ENCODE data around the gene KLK10.
"Not testable (repeated sequence)": the region's sequence is repeated elsewhere in the genome, so short reads cannot be mapped to it uniquely, and the experiment has no call there.

KLK10 gene

DNA sequence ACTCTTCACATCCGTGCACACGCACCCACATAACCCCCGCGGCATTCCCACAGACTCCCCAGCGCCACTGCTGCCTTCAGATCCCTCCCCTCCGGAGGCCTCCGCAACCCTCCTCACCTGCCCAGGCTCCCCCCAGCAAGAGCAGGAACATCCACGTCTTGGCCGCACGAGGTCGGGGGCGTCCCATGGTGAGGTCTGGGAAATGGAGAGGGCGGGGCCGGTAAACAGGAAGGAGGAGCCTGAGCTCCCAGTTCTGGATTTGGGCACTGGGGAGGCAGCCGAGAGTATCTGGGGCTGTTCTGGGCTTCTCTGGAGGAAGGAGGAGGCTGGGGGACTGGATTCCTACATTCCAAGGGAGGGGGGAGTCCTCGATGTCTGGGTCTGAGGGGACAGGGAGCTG is 18.5 kb downstream of the KLK10 start:
- DNase-seq = no peak
- Mint-ChIP-seq H3K4me1 (ENCODE audit: low read depth) (peaks cover 4% of the 10 kb centered on the region), H3K4me3 (no peak overlapping the region), H3K9me3 (no peaks in the 10 kb centered on the region), H3K27me3 (peaks cover 62% of the 10 kb centered on the region), H3K27ac (no peak overlapping the region), H3K36me3 (ENCODE audit: low read depth) (no peaks in the 10 kb centered on the region)

DNA sequence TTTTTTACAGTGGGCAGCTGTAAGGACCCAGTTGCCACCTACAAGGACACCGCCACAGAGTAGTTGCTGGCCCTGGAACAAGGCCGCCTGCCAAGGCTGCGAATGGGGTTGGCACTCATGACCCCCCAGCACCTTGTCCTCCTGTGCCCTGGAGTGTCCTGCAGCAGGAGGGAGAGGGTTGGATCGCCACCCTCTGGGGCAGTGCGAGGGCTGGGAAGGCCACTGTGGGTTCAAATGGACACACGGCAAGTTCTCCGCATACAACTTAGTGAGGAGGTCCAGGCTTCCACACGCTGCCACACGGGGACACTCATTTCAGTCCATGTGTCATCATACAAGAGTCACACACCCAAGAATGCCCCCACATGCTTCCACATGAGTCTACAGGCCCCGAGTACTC is 19.1 kb downstream of the KLK10 start:
- Mint-ChIP-seq H3K4me3 (no peak overlapping the region), H3K27me3 (peaks cover 62% of the 10 kb centered on the region), H3K36me3 (ENCODE audit: low read depth) (no peaks in the 10 kb centered on the region), H3K4me1 (ENCODE audit: low read depth) (peaks cover 4% of the 10 kb centered on the region), H3K27ac (no peak overlapping the region), H3K9me3 (no peaks in the 10 kb centered on the region)
- DNase-seq = no peak

DNA sequence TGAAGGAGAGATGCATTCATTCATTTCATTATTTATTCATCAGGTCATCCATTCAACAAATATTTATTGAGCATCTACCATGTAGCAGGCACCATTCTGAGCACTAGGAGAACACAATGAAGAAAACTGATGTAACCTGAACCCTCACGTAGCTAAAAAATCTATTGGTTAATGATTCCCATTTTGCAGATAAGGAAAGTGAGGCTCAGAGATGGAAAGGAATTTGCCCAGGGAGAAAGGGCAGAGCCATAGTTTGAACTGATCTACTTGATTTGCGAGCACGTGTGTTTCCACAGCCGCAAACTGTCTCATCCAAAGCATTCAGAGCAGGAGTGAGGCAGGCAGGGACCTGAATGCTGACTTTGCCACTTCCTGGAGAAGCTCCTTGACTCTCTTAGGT is 20.8 kb downstream of the KLK10 start:
- Mint-ChIP-seq H3K27ac (no peak overlapping the region), H3K36me3 (ENCODE audit: low read depth) (no peaks in the 10 kb centered on the region), H3K9me3 (peaks cover 5% of the 10 kb centered on the region), H3K4me1 (ENCODE audit: low read depth) (peaks cover 4% of the 10 kb centered on the region), H3K4me3 (no peak overlapping the region), H3K27me3 (peaks cover 63% of the 10 kb centered on the region)
- DNase-seq = no peak

DNA sequence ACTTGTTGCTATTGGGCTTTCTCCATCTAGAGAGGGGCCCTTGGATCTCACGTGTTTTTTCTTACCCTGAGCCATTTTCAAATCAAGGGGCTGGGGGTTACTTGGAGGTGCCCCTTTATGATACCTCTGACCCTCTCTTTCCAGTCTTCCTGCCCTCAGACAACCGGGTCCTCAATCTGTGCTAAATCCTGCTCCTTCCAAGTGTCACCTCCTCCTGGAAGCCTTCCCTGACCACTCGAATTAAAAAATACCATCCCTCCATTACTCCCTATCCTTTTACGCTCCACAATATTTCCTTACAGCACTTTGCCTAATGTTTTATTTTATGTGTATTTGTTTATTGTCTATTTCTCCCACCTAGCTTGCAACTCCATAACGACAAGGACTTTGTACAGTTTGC is 21.4 kb downstream of the KLK10 start:
- no peak overlapping the region for H3K4me3 Mint-ChIP-seq
- peaks cover 58% of the 10 kb centered on the region for H3K27me3 Mint-ChIP-seq
- peaks cover 5% of the 10 kb centered on the region for H3K9me3 Mint-ChIP-seq
- H3K4me1 Mint-ChIP-seq (ENCODE audit: low read depth) = peaks cover 4% of the 10 kb centered on the region
- no peaks in the 10 kb centered on the region for H3K36me3 Mint-ChIP-seq (ENCODE audit: low read depth)
- no peak for DNase-seq
- H3K27ac Mint-ChIP-seq = no peak overlapping the region

DNA sequence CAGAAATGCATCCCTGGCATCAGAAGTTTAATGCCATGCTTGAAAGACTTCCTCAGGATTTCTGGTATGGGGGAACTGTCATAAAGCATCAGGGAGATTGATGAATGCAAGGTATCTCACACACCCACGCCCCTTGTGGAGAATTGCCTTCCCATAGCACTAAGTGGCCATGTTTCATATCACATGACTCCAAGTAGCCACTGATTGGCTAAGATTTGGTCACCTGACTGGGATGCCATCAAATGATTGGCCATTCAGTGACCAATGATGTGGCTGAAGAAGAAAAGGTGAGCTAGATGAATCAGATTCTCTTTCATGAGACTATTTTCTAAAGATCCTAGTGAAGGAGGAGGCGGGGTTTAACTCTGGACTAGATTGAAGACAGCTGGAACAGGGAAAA is 25.4 kb downstream of the KLK10 start:
- Mint-ChIP-seq H3K27me3 (peaks cover 44% of the 10 kb centered on the region), H3K36me3 (ENCODE audit: low read depth) (no peaks in the 10 kb centered on the region), H3K4me3 (no peak overlapping the region), H3K4me1 (ENCODE audit: low read depth) (no peaks in the 10 kb centered on the region), H3K9me3 (peaks cover 5% of the 10 kb centered on the region), H3K27ac (no peak overlapping the region)
- no peak for DNase-seq

DNA sequence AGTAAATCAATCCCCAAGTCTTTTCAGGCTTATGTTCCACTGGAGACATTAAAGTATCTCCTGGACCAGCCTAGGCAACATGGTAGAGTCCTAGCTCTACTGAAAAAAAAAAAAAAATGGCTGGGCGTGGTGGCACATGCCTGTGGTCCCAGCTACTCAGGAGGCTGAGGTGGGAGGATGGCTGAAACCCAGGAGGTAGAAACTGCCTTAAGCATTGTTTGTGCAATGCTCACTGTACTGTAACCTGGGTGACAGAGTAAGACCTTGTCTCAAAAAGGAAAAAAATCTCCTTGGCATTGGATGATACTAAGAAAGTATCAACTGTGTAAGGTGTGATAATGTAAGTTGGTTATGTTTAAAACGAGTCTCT is 26.9 kb downstream of the KLK10 start:
- Mint-ChIP-seq H3K36me3 (ENCODE audit: low read depth) (no peaks in the 10 kb centered on the region), H3K9me3 (peaks cover 5% of the 10 kb centered on the region), H3K4me3 (no peak overlapping the region), H3K4me1 (ENCODE audit: low read depth) (no peaks in the 10 kb centered on the region), H3K27me3 (peaks cover 39% of the 10 kb centered on the region), H3K27ac (no peak overlapping the region)
- no peak for DNase-seq

DNA sequence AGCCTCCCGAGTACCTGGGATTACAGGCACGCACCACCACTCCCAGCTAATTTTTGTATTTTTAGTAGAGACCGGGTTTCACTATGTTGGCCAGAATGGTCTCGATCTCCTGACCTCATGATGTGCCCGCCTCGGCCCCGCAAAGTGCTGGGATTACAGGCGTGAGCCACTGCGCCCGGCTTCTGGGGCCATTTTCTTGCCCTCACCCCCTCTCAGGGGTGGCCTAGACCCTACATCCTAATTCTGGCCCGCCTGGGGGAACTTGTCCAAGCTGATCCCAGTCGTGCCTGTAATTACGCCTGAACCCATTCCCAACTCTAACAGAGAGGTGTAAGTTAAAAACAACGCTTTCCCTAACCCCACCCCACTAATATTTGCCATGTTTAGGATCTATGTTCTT is 35.1 kb downstream of the KLK10 start:
- H3K4me1 Mint-ChIP-seq (ENCODE audit: low read depth); H3K9me3 Mint-ChIP-seq; H3K27ac Mint-ChIP-seq; H3K4me3 Mint-ChIP-seq; H3K36me3 Mint-ChIP-seq (ENCODE audit: low read depth); DNase-seq: not testable (repeated sequence)
- H3K27me3 Mint-ChIP-seq = peaks cover 61% of the 10 kb centered on the region

DNA sequence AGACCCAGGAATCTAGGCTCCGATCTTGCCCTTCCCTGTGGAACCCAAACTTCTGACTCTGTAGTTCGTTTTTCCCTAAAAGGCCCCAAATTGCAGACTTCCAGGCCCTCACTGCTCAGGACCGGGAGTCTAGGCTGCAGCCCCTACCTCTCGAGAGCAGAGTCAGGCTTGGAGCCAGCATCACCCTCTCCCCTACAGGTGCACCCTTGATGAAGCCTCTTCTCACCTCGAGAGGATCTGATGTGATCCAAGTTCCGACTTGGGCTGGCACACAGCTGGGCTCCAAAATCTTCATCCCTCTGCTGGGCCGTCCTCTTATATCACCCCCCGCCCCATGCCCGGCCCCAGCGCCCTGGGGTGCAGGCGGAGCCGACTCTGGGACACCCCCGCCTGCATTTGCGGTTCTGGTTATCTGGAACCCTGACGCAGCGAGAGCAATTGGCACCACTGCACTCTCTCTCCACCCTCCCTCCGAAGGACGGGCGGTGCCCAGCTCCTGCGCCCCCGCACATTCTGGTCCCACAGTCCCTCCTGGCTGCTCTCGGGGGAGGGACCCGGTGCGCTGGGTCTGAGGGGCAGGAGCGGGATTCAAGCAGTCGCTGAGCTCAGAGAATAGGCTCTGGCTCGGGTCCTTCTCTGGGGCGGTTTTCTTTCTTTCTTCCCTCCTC is 35.8 kb downstream of the KLK10 start, which contains the start of gene KLK7:
Gene KLK7 (minus strand): TSS at position 293 of the 668 bp plus-strand sequence. CDS start 1,518 bp downstream, outside the sequence.
- no peak for DNase-seq
- no peaks in the 10 kb centered on the region for H3K36me3 Mint-ChIP-seq (ENCODE audit: low read depth)
- H3K4me1 Mint-ChIP-seq (ENCODE audit: low read depth) = no peaks in the 10 kb centered on the region
- H3K4me3 Mint-ChIP-seq = no peak within 1 kb of the TSS
- H3K27ac Mint-ChIP-seq = no peak within 1 kb of the TSS
- peaks cover 60% of the 10 kb centered on the region for H3K27me3 Mint-ChIP-seq
- no peaks in the 10 kb centered on the region for H3K9me3 Mint-ChIP-seq

DNA sequence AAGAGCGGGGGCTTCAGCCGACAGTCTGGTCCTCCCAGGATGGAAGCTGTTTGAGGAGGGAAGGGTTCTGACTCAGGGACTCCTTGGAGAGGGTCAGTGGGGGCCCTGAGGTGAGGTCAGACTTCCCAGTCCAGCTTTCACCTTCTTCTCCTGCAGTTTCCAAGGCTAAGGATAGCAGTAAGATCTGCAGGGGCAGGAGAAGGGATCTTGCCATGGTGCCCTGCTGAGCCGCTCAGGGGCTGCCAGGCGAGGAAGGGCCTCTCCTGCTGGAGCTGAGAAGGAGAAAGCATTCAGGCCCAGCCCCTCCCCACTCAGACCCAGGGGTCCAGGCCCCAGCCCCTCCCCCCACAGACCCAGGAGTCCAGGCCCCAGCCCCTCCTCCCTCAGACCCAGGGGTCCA is 37.3 kb downstream of the KLK10 start:
- H3K36me3 Mint-ChIP-seq (ENCODE audit: low read depth) = no peaks in the 10 kb centered on the region
- DNase-seq = no peak
- H3K4me1 Mint-ChIP-seq (ENCODE audit: low read depth) = no peaks in the 10 kb centered on the region
- H3K27me3 Mint-ChIP-seq = peaks cover 60% of the 10 kb centered on the region
- H3K9me3 Mint-ChIP-seq = no peaks in the 10 kb centered on the region
- H3K4me3 Mint-ChIP-seq = no peak overlapping the region
- no peak overlapping the region for H3K27ac Mint-ChIP-seq

DNA sequence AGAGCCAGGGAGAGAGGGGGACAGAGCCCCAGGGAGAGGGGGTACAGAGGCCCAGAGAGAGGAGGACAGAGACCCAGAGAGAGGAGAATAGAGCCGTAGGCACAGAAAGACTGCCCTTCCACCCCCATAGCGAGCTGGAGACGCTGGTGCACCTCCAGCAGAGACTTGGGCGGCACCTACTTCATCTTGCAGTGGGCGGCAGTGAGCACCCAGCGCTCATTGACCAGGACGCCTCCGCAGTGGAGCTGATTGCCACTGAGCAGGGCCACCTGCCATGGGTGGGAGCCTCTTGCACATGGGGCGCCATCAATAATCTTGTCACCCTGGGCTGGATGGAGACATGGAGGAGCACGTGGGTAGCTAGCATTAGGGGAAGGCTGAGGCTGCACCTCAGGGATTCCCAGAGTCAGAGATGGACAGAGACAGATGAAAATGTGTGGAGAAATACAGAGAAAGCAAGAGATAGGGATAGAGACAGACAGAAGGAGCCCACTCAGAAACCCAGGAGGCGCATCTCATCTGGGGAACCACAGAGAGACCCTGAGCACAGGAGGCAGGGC is 37.8 kb downstream of the KLK10 start:
- H3K27me3 Mint-ChIP-seq = peaks cover 61% of the 10 kb centered on the region
- H3K4me1 Mint-ChIP-seq (ENCODE audit: low read depth) = no peaks in the 10 kb centered on the region
- no peak overlapping the region for H3K4me3 Mint-ChIP-seq
- no peak for DNase-seq
- H3K36me3 Mint-ChIP-seq (ENCODE audit: low read depth) = no peaks in the 10 kb centered on the region
- H3K27ac Mint-ChIP-seq = no peak overlapping the region
- no peaks in the 10 kb centered on the region for H3K9me3 Mint-ChIP-seq

DNA sequence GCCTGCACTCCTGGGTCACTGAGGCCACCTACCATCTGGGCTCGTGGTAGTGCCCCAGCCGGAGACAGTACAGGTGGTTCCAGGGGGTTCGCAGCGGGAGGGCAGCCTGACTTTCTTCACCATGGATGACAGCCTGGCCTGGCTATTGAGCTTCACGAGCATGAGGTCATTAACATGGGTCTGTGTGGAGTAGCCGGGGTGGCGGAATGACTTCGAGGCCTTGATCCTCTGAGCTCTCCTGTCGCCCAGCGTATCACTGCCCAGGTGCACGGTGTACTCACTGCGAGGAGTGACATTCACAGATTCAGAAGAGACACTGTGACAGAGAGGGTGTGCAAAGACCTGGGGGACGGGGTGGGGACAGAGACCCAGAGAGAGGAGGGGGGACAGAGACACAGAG is 39.3 kb downstream of the KLK10 start:
- Mint-ChIP-seq H3K27ac (no peak overlapping the region), H3K9me3 (no peaks in the 10 kb centered on the region), H3K27me3 (peaks cover 65% of the 10 kb centered on the region)

DNA sequence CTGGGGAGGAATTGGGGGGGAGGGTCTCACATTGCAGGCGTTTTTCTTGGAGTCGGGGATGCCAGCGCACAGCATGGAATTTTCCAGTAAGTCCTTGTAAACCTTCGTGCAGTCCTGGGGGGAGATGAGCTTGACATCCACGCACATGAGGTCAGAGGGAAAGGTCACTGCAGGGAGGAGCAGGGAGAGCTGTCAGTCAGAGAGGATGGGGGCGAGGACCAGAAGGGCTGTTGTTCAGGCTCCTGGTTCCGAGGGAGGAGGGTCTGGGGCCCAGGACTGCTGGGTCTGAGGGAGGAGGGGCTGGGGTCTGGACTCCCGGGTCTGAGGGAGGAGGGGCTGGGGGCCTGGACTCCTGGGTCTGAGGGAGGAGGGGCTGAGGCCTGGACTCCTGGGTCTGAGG is 39.8 kb downstream of the KLK10 start:
- no peaks in the 10 kb centered on the region for H3K4me1 Mint-ChIP-seq (ENCODE audit: low read depth)
- no peak overlapping the region for H3K27ac Mint-ChIP-seq
- no peak for DNase-seq
- no peaks in the 10 kb centered on the region for H3K9me3 Mint-ChIP-seq
- H3K27me3 Mint-ChIP-seq = peaks cover 62% of the 10 kb centered on the region
- no peaks in the 10 kb centered on the region for H3K36me3 Mint-ChIP-seq (ENCODE audit: low read depth)
- no peak overlapping the region for H3K4me3 Mint-ChIP-seq

More for the DNA sequence above, 39.3 kb downstream of the KLK10 start:
- no peaks in the 10 kb centered on the region for H3K36me3 Mint-ChIP-seq (ENCODE audit: low read depth)
- no peak for DNase-seq
- H3K4me1 Mint-ChIP-seq (ENCODE audit: low read depth) = no peaks in the 10 kb centered on the region
- no peak overlapping the region for H3K4me3 Mint-ChIP-seq

DNA sequence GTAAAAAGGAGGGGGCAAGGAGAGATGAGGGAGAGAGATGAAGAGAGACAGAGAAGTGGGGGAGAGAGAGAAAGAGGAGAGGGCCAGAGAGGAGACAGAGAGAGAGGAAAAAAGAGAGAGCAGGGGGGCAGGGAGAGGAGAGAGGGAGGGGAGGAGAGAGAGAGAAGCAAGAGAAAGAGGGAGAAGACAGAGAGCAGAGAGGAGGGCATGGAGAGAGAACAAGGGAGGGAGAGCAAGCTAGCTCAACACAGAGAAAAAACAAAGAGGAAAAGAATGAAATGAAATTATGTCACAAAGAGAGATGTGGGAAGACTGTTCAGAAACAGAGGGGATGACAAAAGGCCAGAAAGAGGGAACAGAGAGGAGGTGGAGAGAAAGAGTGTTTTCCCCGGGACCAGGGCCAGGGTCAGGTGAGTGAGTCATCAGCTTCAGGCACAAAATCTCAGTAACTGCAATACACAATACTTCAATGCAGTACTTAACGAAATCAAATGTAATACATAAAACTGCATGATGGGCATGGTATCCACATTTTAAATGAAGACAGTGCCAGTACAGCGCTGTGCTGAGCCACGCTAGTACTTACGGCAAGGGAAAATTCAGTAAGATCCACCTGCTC is 40.6 kb downstream of the KLK10 start:
- no peak for DNase-seq
- H3K4me3 Mint-ChIP-seq = no peak overlapping the region
- H3K4me1 Mint-ChIP-seq (ENCODE audit: low read depth) = no peaks in the 10 kb centered on the region
- H3K36me3 Mint-ChIP-seq (ENCODE audit: low read depth) = no peaks in the 10 kb centered on the region
- no peak overlapping the region for H3K27ac Mint-ChIP-seq
- no peaks in the 10 kb centered on the region for H3K9me3 Mint-ChIP-seq
- peaks cover 63% of the 10 kb centered on the region for H3K27me3 Mint-ChIP-seq

DNA sequence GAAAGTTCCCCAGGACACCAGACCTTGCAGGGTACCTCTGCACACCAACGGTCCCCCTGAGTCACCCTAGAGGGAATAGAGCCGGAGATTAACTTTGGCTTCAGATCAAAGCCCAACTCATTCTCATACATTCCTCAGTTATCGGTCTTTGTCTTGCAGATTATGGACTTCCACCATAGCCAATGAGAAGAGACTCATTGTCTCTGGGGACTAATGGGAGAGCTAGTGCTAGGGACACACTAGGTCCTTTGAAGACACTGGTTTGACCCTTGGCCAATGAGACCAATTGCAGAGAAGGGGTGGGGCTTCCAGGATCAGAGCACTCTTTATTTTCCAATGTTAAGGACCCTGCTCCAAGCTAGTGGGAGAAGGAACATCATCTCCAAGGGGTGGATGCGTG is 41.9 kb downstream of the KLK10 start:
- Mint-ChIP-seq H3K27ac (no peak overlapping the region), H3K36me3 (ENCODE audit: low read depth) (no peaks in the 10 kb centered on the region), H3K4me1 (ENCODE audit: low read depth) (no peaks in the 10 kb centered on the region), H3K27me3 (peaks cover 70% of the 10 kb centered on the region), H3K9me3 (no peaks in the 10 kb centered on the region), H3K4me3 (no peak overlapping the region)
- DNase-seq = no peak

DNA sequence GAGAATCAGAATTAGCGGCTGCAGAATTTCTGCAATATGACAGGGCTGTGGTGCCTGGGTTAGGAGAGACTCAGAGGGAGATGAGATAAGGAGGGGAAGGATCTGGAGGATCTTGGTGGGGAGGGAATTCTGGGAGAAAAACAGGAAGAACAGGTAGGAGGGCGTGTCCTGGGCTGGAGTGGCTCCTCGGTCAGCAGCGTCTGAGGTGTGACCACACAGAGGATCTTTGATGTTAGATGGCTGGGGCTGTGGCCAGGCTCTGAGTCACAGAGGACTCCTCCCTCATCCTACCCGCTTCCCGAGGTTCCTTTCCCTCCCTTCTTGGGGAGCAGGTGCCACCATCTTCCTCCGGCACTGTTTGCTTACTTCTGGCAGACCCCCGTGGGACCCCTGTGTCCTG is 43.7 kb downstream of the KLK10 start:
- Mint-ChIP-seq H3K27ac (no peak overlapping the region), H3K36me3 (ENCODE audit: low read depth) (no peaks in the 10 kb centered on the region), H3K4me1 (ENCODE audit: low read depth) (no peaks in the 10 kb centered on the region), H3K4me3 (no peak overlapping the region), H3K27me3 (peaks cover 68% of the 10 kb centered on the region), H3K9me3 (no peaks in the 10 kb centered on the region)
- DNase-seq = no peak
